Erythroblast (primary cell): Measurements from ENCODE around the gene SLC4A8.

Source experiments
- DNase-seq, 2 experiments: peaks; one replicate each; lab custom pipeline; 2025; lab: John Stamatoyannopoulos, UW
- GATA1 ChIP-seq: IDR thresholded peaks from 2 replicates; pipeline ENCODE4 v1.6.1; 2011; ENCODE audit warnings: low read depth, mild to moderate bottlenecking, control low read depth, low read length, moderate library complexity
- POLR2A ChIP-seq: IDR thresholded peaks from 2 replicates; pipeline ENCODE4 v1.6.1; 2011; ENCODE audit warnings: mild to moderate bottlenecking, low read length

The SLC4A8 gene

GRCh38 chr12:51522696-51523095, 98.1 kb downstream of the SLC4A8 start:
- TF ChIP-seq POLR2A (no peak), GATA1 (peak; percentile 62)
- peak; percentile 39 to 82 for DNase-seq

- TF ChIP-seq GATA1, result no peak
- TF ChIP-seq POLR2A, result no peak
- peak; percentile 12 to 62 for DNase-seq
Measured at GRCh38 chr12:51524386-51524901, 99.8 kb downstream of the SLC4A8 start.

- TF ChIP-seq POLR2A (no peak), GATA1 (no peak)
- DNase-seq, result no peak
Measured at GRCh38 chr12:51525518-51525917, 100.9 kb downstream of the SLC4A8 start.

- TF ChIP-seq GATA1 (no peak), POLR2A (no peak)
Measured at GRCh38 chr12:51527966-51528365, 103.3 kb downstream of the SLC4A8 start.

GRCh38 chr12:51528852-51529650, 104.4 kb downstream of the SLC4A8 start:
- TF ChIP-seq GATA1, result no peak
- TF ChIP-seq POLR2A, result no peak
- no peak for DNase-seq

More at GRCh38 chr12:51527966-51528365, 103.3 kb downstream of the SLC4A8 start:
- DNase-seq, result no peak

- TF ChIP-seq POLR2A (no peak), GATA1 (no peak)
- no peak for DNase-seq
Measured at GRCh38 chr12:51529651-51529970, 105.0 kb downstream of the SLC4A8 start.

GRCh38 chr12:51530208-51530607, 105.6 kb downstream of the SLC4A8 start:
- TF ChIP-seq GATA1, result no peak
- TF ChIP-seq POLR2A, result no peak
- DNase-seq, result no peak

GRCh38 chr12:51531284-51531977, 106.8 kb downstream of the SLC4A8 start:
- no peak for TF ChIP-seq POLR2A
- no peak for TF ChIP-seq GATA1
- DNase-seq, result no peak

- DNase-seq, result peak; percentile 65 to 77
- no peak for TF ChIP-seq POLR2A
- no peak for TF ChIP-seq GATA1
Measured at GRCh38 chr12:51531978-51532497, 107.4 kb downstream of the SLC4A8 start.

GRCh38 chr12:51533799-51534198, 109.2 kb downstream of the SLC4A8 start:
- no peak for DNase-seq
- TF ChIP-seq GATA1 (no peak), POLR2A (no peak)

- no peak for DNase-seq
Measured at GRCh38 chr12:51534216-51535074, 109.8 kb downstream of the SLC4A8 start.

GRCh38 chr12:51536159-51536558, 111.5 kb downstream of the SLC4A8 start:
- TF ChIP-seq GATA1, result no peak
- no peak for DNase-seq

More at GRCh38 chr12:51534216-51535074, 109.8 kb downstream of the SLC4A8 start:
- TF ChIP-seq GATA1 (no peak), POLR2A (no peak)

GRCh38 chr12:51538149-51538548, 113.5 kb downstream of the SLC4A8 start:
- no peak for DNase-seq
- TF ChIP-seq POLR2A (no peak), GATA1 (no peak)
